Tibial nerve (tissue), 4 donors: ENCODE measurements around the gene RAP1GAP2. TPM values are rescaled to one million over a fixed set of nuclear protein-coding genes. Genes with fewer than 3 reads are reported as not detected.
A peak's percentile ranks its signal among the peaks of the same experiment; 100 is the strongest.

Source experiments
- DNase-seq, 2 donors: peaks; one replicate each; pipeline ENCODE4 v3.0.0-alpha.2; 2019; ENCODE audit warnings: low spot score in 2 of 2
- H3K27ac ChIP-seq, 4 donors: fragments of 200-600 bp; sonication (generic) in 3 of 4; one replicate each; pipeline ENCODE4 v1.5.1; 2017 to 2019; ENCODE audit warnings: mild to moderate bottlenecking in 1 of 4
- H3K27me3 ChIP-seq, 2 donors: fragments of 200-600 bp; sonication (generic) in 1 of 2; one replicate each; pipeline versions ENCODE4 v1.5.1 to v1.6.0; 2017 to 2019
- H3K36me3 ChIP-seq, 3 donors: fragments of 200-600 bp; sonication (generic); one replicate each; pipeline ENCODE4 v1.5.1; 2018 to 2019
- H3K4me1 ChIP-seq, 4 donors: fragments of 200-600 bp; sonication (generic) in 3 of 4; one replicate each; pipeline ENCODE4 v1.5.1; 2017 to 2019
- H3K4me3 ChIP-seq, 4 donors: fragments of 200-600 bp; sonication (generic) in 3 of 4; one replicate each; pipeline ENCODE4 v1.5.1; 2017 to 2019; ENCODE audit warnings: mild to moderate bottlenecking in 1 of 4, moderate library complexity in 1 of 4
- H3K9me3 ChIP-seq, 4 donors: fragments of 200-600 bp; sonication (generic) in 3 of 4; one replicate each; pipeline ENCODE4 v1.5.1; 2017 to 2019
- EP300 ChIP-seq, 2 donors: sonication (generic); formaldehyde crosslinking; IDR thresholded peaks; one replicate each; pipeline ENCODE4 v1.6.1; 2017; ENCODE audit warnings: antibody characterized with exemption in 2 of 2, mild to moderate bottlenecking in 1 of 2
- POLR2A ChIP-seq, 2 donors: fragments of 450-650 bp; IDR thresholded peaks; one replicate each; pipeline ENCODE4 v1.6.1; 2017; ENCODE audit warnings: antibody characterized with exemption in 2 of 2, mild to moderate bottlenecking in 2 of 2, moderate library complexity in 2 of 2
- WGBS, 2 donors: methylation state at CpG; one replicate each; pipeline ENCODE4 v1.1.5; 2018; 5-methylcytosine and 5-hydroxymethylcytosine counted together
- total RNA-seq, 4 donors: library from RNA; depleted of rRNA; stranded (reverse); fragments of >200 nt; gene quantifications; one replicate each; pipeline ENCODE4 v1.1.0, GENCODE V29; 2016
- TF ChIP-seq, protein P1 (sequence below), 5 experiments: fragments of 200-600 bp in 3 of 5; fragments of 450-650 bp in 2 of 5; sonication (generic) in 3 of 5; IDR thresholded peaks; one replicate each; pipeline ENCODE4 v1.5.1; 2016 to 2019; ENCODE audit warnings: antibody characterized with exemption in 5 of 5, mild to moderate bottlenecking in 3 of 5, moderate library complexity in 2 of 5

The RAP1GAP2 gene
- total RNA-seq, 4 donors from 2014 or later, result 5.4 to 18.2 (median 11.9) TPM

DNA sequence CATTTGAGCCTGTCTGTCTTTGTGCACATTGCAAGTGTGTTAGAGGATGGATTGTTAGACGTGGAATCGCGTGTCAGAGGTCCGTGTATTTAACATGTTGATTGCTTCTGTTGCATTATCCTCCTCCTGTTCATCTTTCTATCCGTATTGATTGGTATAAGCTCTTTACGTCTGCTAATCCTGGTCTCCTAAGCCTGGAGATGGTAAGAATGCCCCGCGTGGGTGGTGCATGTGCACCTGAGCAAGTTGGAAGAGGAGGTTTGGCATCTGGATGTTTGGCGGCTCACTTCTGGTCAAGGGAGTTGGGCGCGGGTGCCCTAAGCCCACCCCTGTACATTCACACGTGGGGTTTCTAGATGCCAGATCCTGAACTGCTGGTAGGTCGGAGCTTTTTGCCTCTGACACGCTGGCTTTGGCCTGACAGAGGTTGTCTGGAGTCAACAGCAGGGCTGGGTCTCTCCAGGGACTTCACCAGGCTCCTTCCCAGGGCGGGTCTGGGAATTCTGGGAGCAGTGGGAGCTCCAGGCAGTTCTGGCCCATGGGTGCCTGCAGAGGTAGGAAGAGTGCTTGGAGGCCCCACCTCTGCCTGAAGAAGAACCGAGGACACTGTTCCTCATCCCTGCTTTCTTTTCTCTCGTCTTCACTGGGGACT, 159.8 kb downstream of the RAP1GAP2 start:
- Histone ChIP-seq H3K4me3 (no peak overlapping the region), H3K4me1 (peaks cover 0 to 43% (median 30%) of the 10 kb centered on the region in 4 donors), H3K27ac (peak overlapping the region in 1 of 4 donors; percentile 64), H3K9me3 (no peaks in the 10 kb centered on the region), H3K27me3 (no peaks in the 10 kb centered on the region), H3K36me3 (no peaks in the 10 kb centered on the region)
- DNase-seq, result no peak
- TF ChIP-seq POLR2A (IDR thresholded peaks at IDR 0.05), result no peak
- TF ChIP-seq, protein P1, sequence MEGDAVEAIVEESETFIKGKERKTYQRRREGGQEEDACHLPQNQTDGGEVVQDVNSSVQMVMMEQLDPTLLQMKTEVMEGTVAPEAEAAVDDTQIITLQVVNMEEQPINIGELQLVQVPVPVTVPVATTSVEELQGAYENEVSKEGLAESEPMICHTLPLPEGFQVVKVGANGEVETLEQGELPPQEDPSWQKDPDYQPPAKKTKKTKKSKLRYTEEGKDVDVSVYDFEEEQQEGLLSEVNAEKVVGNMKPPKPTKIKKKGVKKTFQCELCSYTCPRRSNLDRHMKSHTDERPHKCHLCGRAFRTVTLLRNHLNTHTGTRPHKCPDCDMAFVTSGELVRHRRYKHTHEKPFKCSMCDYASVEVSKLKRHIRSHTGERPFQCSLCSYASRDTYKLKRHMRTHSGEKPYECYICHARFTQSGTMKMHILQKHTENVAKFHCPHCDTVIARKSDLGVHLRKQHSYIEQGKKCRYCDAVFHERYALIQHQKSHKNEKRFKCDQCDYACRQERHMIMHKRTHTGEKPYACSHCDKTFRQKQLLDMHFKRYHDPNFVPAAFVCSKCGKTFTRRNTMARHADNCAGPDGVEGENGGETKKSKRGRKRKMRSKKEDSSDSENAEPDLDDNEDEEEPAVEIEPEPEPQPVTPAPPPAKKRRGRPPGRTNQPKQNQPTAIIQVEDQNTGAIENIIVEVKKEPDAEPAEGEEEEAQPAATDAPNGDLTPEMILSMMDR (IDR thresholded peaks at IDR 0.05), result no peak
- no peak for TF ChIP-seq EP300 (IDR thresholded peaks at IDR 0.05)
- WGBS, 2 donors, result 81 to 85% methylated on average over 16 to 17 of the region's 17 CpGs

DNA sequence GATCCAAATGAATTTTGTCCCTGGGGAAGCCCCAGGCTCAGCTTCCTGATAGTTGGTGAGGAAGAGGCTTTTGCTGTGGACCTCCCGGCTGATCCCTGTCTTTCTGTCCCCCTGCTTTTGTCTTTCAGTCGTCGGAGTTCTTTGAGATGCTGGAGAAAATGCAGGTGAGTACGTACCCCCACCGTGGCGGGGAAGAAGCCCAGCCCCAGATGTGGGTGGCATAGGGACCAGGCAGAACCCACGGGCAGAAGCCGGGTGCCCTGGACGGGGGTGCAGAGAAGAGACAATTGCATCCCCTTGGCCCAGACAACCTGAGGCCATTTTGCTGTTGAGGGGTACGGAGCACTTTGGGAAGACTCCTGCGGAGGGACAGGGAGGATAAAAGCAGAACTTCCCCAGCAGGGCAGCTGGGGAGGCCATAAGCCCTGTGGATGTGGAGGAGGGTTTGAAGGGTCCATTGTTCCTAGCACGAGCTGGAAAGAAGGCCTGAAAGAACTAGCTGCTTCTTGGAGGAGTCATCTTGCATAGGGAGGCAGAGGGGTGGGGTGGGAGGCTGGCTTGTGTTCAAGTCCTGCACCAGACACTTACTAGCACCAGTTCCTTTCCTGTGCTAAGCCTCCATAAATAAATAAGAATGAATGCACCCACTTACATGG, 161.5 kb downstream of the RAP1GAP2 start:
- Histone ChIP-seq H3K27me3 (no peaks in the 10 kb centered on the region), H3K36me3 (no peaks in the 10 kb centered on the region), H3K9me3 (no peaks in the 10 kb centered on the region), H3K27ac (peak overlapping the region in 1 of 4 donors; percentile 64), H3K4me1 (peaks cover 0 to 43% (median 30%) of the 10 kb centered on the region in 4 donors), H3K4me3 (no peak overlapping the region)
- no peak for DNase-seq
- WGBS, 2 donors, result 84 to 86% methylated on average over 12 of the region's 12 CpGs
- no peak for TF ChIP-seq EP300 (IDR thresholded peaks at IDR 0.05)

DNA sequence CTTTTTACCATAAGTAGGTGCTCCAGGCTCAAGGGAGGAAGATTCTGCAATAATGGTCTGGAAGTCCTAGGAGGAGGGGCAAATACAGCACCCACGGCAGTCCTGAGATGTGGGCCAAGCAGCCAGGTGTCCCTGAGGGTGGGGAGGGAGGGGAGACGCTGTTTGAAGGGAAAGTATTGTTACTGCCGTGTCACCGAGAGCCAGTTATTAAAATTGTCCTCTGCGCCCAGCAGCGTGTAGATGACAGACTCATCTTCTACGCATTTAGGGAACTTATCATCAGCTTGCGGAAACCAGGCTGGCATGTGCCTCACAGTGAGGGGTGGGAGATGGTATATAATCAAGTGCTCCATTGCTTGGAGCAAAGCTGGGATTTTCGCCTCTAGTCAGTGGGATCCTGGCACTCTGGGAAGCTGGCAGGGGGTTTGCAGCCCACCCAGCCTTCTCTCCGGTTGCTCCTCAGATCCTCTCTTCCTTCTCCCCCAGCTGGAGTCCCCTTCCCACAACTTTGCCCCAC, 162.5 kb downstream of the RAP1GAP2 start:
- WGBS, 2 donors, result 92 to 94% methylated on average over 10 of the region's 10 CpGs
- Histone ChIP-seq H3K4me3 (no peak overlapping the region), H3K36me3 (no peaks in the 10 kb centered on the region), H3K27me3 (no peaks in the 10 kb centered on the region), H3K4me1 (peaks cover 0 to 43% (median 30%) of the 10 kb centered on the region in 4 donors), H3K9me3 (no peaks in the 10 kb centered on the region), H3K27ac (peak overlapping the region in 1 of 4 donors; percentile 27)
- no peak for DNase-seq
- TF ChIP-seq POLR2A (IDR thresholded peaks at IDR 0.05) (no peak), EP300 (IDR thresholded peaks at IDR 0.05) (no peak)
- TF ChIP-seq, protein P1 (IDR thresholded peaks at IDR 0.05), result no peak

DNA sequence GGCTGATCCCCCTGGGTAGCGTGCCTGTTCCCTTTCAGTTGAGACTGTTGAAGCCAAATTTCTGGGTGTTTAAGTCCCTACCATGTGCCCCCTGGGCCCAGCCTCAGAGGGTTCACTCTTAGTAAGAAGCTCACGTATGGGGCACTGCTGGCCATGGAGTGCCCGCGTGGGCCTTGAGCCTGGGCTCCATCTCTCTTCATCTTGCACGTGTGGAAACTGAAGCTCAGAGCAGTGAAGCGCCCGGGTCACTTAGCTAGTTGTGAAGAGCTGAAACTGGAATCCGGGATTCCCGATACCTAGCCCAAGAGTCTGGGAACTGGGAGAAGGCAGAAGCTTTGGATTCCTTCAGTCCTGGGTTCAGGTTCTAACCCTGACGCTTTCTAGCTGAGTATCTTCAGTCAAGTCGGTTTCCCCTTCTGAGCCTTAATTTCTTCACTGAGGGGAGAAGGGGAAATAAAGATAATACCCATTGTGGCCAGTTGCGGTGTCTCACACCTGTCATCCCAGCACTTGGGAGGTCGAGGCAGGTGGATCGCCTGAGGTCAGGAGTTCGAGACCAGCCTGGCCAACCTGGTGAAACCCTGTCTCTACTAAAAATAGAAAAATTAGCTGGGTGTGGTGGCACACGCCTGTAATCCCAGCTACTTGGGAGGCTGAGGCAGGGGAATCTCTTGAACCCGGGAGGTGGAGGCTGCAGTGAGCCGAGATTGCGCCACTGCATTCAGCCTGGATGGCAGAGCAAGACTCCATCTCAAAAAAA, 163.3 kb downstream of the RAP1GAP2 start:
- TF ChIP-seq POLR2A (IDR thresholded peaks at IDR 0.05) (no peak), EP300 (IDR thresholded peaks at IDR 0.05) (no peak)
- TF ChIP-seq, protein P1 (IDR thresholded peaks at IDR 0.05), result no peak
- DNase-seq, result no peak
- peak overlapping the region in 2 of 4 donors; percentile 65 to 75 for H3K27ac ChIP-seq
- H3K4me1 ChIP-seq, result peaks cover 0 to 43% (median 30%) of the 10 kb centered on the region in 4 donors
- no peaks in the 10 kb centered on the region for H3K9me3 ChIP-seq
- no peak overlapping the region for H3K4me3 ChIP-seq
- 91 to 97% methylated on average over 19 of the region's 19 CpGs for WGBS, 2 donors
- H3K27me3 ChIP-seq, result no peaks in the 10 kb centered on the region
- H3K36me3 ChIP-seq, result no peaks in the 10 kb centered on the region

DNA sequence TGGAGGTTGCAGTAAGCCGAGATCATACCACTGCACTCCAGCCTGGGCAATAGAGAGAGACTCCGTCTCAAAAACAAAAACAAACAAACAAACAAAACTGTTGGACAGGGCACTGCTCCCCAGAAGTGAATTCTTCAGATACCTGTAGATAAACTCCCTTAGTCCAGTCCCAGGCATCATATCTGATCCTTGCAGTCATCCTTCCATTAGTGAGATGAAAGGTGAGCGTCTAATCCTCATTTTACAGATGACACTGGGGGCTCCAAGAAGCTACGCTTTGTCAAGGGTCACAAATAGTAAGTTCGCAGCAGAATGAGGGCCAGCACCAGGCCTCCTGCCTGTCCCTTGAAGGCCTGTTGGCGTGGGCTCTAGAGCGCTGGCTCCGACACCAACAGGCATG, 165.2 kb downstream of the RAP1GAP2 start:
- Histone ChIP-seq H3K4me1 (peaks cover 0 to 32% (median 20%) of the 10 kb centered on the region in 4 donors), H3K27me3 (no peaks in the 10 kb centered on the region), H3K36me3 (peaks cover 0 to 7% (median 0%) of the 10 kb centered on the region in 3 donors), H3K9me3 (no peaks in the 10 kb centered on the region), H3K4me3 (no peak overlapping the region), H3K27ac (no peak overlapping the region)
- no peak for DNase-seq
- WGBS, 2 donors, result 90 to 95% methylated on average over 8 of the region's 8 CpGs
- TF ChIP-seq, protein P1 (IDR thresholded peaks at IDR 0.05), result no peak
- TF ChIP-seq EP300 (IDR thresholded peaks at IDR 0.05) (no peak), POLR2A (IDR thresholded peaks at IDR 0.05) (no peak)
